K562 (cell line): Measurements from ENCODE around the gene CHURC1. TPM values are rescaled to one million over a fixed set of nuclear protein-coding genes. Genes with fewer than 3 reads are reported as not detected.
A peak's percentile ranks its signal among the peaks of the same experiment; 100 is the strongest.

Experiments used
- ATAC-seq: fragments of 200-7000 bp; cut with Tn5 transposase; 3 replicates; pipeline ENCODE4 v1.9.1; 2020; ENCODE audit warnings: moderate library complexity
- BruUV-seq: library from RNA; stranded (reverse); fragments of 400-500 nt; replicated peaks from 2 replicates; lab custom pipeline; 2021; lab: Mats Ljungman, UMichigan
- CTCF ChIA-PET: fragments of 300-600 bp; formaldehyde crosslinking; extraction: SDS; loops from one replicate; lab custom pipeline; 2021; ENCODE audit warnings: low intra/inter-chr PET ratio; lab: Yijun Ruan, JAX
- POLR2A ChIA-PET: fragments of 300-600, 350-650 bp; sonication (Branson Sonifier 250); formaldehyde crosslinking; extraction: SDS; loops from one replicate; lab custom pipeline; 2021; ENCODE audit warnings: antibody characterized with exemption, inconsistent platforms; lab: Yijun Ruan, JAX
- DNase-seq, 4 experiments: peaks; one replicate each; pipeline versions ENCODE4 v3.0.0 to v3.0.0-alpha.2; 2011 to 2018; ENCODE audit warnings: low spot score in 3 of 4, mixed read lengths in 3 of 4; ENCODE audit errors: extremely low read depth in 1 of 4
- FAIRE-seq: peaks from 2 replicates; lab custom pipeline; 2011; peaks lifted over from hg19 to GRCh38; lab: Jason Lieb, UNC
- H2AFZ ChIP-seq: 2 replicates; pipeline ENCODE4 v1.6.0; 2011; ENCODE audit warnings: low read depth, low read length, control low read depth, inconsistent platforms
- H3K27ac ChIP-seq: fragments of 200-600 bp; 3 replicates; pipeline ENCODE4 v1.8.0; 2011; ENCODE audit warnings: low read depth, mild to moderate bottlenecking, control low read depth, inconsistent platforms, low read length, moderate library complexity, mixed read lengths; ENCODE audit errors: extremely low read depth
- H3K27me3 ChIP-seq, 2 experiments: fragments of 300-600 bp in 1 of 2; 2 replicates in 1 of 2; 3 replicates in 1 of 2; pipeline versions ENCODE4 v1.6.0 to v1.8.0; 2011; ENCODE audit warnings: inconsistent platforms in 2 of 2, low read length in 2 of 2, mild to moderate bottlenecking in 1 of 2, mixed read lengths in 1 of 2, moderate library complexity in 1 of 2; ENCODE audit not compliant: control insufficient read depth in 2 of 2, insufficient read depth in 2 of 2
- H3K36me3 ChIP-seq: fragments of 300-600 bp; 3 replicates; pipeline ENCODE4 v1.8.0; 2011; ENCODE audit warnings: mild to moderate bottlenecking, low read length, inconsistent platforms; ENCODE audit not compliant: control insufficient read depth, insufficient read depth
- H3K4me1 ChIP-seq, 2 experiments: fragments of 200-600 bp in 1 of 2; replicated peaks in 1 of 2; 2 replicates in 1 of 2; 3 replicates in 1 of 2; pipeline versions ENCODE4 v1.5.1 to v1.8.0; 2011; ENCODE audit warnings: inconsistent platforms in 2 of 2, low read length in 2 of 2, mild to moderate bottlenecking in 1 of 2, mixed read lengths in 1 of 2, moderate library complexity in 1 of 2; ENCODE audit not compliant: control insufficient read depth in 2 of 2, insufficient read depth in 2 of 2
- H3K4me2 ChIP-seq: 2 replicates; pipeline ENCODE4 v1.6.1; 2011; ENCODE audit warnings: low read length, control low read depth, inconsistent platforms, mixed read lengths; ENCODE audit not compliant: insufficient read depth
- H3K4me3 ChIP-seq: fragments of 200-600 bp; sonication (generic), shearing (Covaris generic); 2 replicates; pipeline ENCODE4 v1.5.1; 2016; ENCODE audit warnings: control low read depth, inconsistent platforms
- H3K79me2 ChIP-seq: fragments of 200-600 bp; 3 replicates; pipeline ENCODE4 v1.8.0; 2011; ENCODE audit warnings: low read length, inconsistent platforms; ENCODE audit not compliant: control insufficient read depth, insufficient read depth
- H3K9ac ChIP-seq, 2 experiments: 2 replicates each; pipeline versions ENCODE4 v1.6.0 to v1.6.1; 2011; ENCODE audit warnings: low read depth in 2 of 2, low read length in 2 of 2, control low read depth in 1 of 2, inconsistent platforms in 1 of 2, mild to moderate bottlenecking in 1 of 2, mixed read lengths in 1 of 2; ENCODE audit not compliant: insufficient read depth in 1 of 2
- H3K9me1 ChIP-seq: one replicate; pipeline ENCODE4 v1.6.0; 2011; ENCODE audit warnings: inconsistent platforms, mild to moderate bottlenecking, low read length, moderate library complexity; ENCODE audit not compliant: control insufficient read depth, insufficient read depth
- H3K9me3 ChIP-seq: replicated peaks from 2 replicates; pipeline ENCODE4 v1.5.1; 2011; ENCODE audit warnings: low read depth, low read length, inconsistent platforms; ENCODE audit not compliant: control insufficient read depth, insufficient read depth
- H4K20me1 ChIP-seq: replicated peaks from 2 replicates; pipeline ENCODE4 v1.6.1; 2011; ENCODE audit warnings: low read length, inconsistent platforms, mixed read lengths; ENCODE audit not compliant: control insufficient read depth, insufficient read depth
- FOXP1 ChIP-seq: sonication (generic); formaldehyde crosslinking; IDR thresholded peaks from 2 replicates; pipeline ENCODE4 v1.8.0; 2022; ENCODE audit warnings: mild to moderate bottlenecking, missing genetic modification reagents
- HNRNPK ChIP-seq: fragments of 200-400 bp; formaldehyde crosslinking; IDR thresholded peaks from one replicate; pipeline ENCODE4 v1.6.1; 2018; ENCODE audit warnings: mild to moderate bottlenecking, low read depth, low read length; ENCODE audit not compliant: poor library complexity, severe bottlenecking
- IRF1 ChIP-seq: sonication (generic); formaldehyde crosslinking; IDR thresholded peaks from 2 replicates; pipeline ENCODE4 v1.8.0; 2022; ENCODE audit warnings: missing genetic modification reagents, mild to moderate bottlenecking, borderline replicate concordance
- MED1 ChIP-seq: sonication (generic); formaldehyde crosslinking; IDR thresholded peaks from 2 replicates; pipeline ENCODE4 v1.8.1; 2023; ENCODE audit warnings: missing genetic modification reagents, borderline replicate concordance
- MTA2 ChIP-seq: fragments of 450-650 bp; IDR thresholded peaks from 2 replicates; pipeline ENCODE4 v1.6.1; 2016; ENCODE audit warnings: low read depth
- NELFE ChIP-seq: IDR thresholded peaks from 2 replicates; pipeline ENCODE4 v1.6.1; 2011; ENCODE audit warnings: mild to moderate bottlenecking; ENCODE audit not compliant: insufficient read depth, insufficient read length
- PPARD ChIP-seq: fragments of 250-450 bp; sonication (Bioruptor Pico); IDR thresholded peaks from 2 replicates; pipeline ENCODE4 v1.8.0; 2022; ENCODE audit warnings: inconsistent platforms, mild to moderate bottlenecking, moderate library complexity
- PYGO2 ChIP-seq: fragments of 450-650 bp; IDR thresholded peaks from 2 replicates; pipeline ENCODE4 v1.6.1; 2016; ENCODE audit warnings: mild to moderate bottlenecking, missing genetic modification characterization, moderate library complexity, missing compliant biosample characterization
- RBM25 ChIP-seq: fragments of 200-400 bp; formaldehyde crosslinking; IDR thresholded peaks from 2 replicates; pipeline ENCODE4 v1.6.1; 2018; ENCODE audit warnings: low read length, low read depth, moderate library complexity; ENCODE audit not compliant: severe bottlenecking
- RBM39 ChIP-seq: fragments of 200-400 bp; formaldehyde crosslinking; optimal IDR thresholded peaks from 2 replicates; pipeline ENCODE3; 2018; ENCODE audit warnings: low read depth, low read length
- SNRNP70 ChIP-seq: fragments of 200-400 bp; formaldehyde crosslinking; optimal IDR thresholded peaks from 2 replicates; pipeline ENCODE3; 2017; ENCODE audit warnings: low read depth, low read length
- ZBTB43 ChIP-seq: sonication (generic); formaldehyde crosslinking; IDR thresholded peaks from 2 replicates; pipeline ENCODE4 v1.8.0; 2023; ENCODE audit warnings: mild to moderate bottlenecking, missing genetic modification reagents
- ZNF121 ChIP-seq: sonication (generic); formaldehyde crosslinking; conservative IDR thresholded peaks from 2 replicates; pipeline ENCODE4 v1.8.0; 2022; ENCODE audit warnings: missing genetic modification reagents
- ZNF165 ChIP-seq: fragments of 250-450 bp; sonication (Bioruptor Pico); IDR thresholded peaks from 2 replicates; pipeline ENCODE4 v1.4.0; 2020; ENCODE audit warnings: borderline replicate concordance
- ZNF384 ChIP-seq: IDR thresholded peaks from 2 replicates; pipeline ENCODE4 v1.6.1; 2012; ENCODE audit warnings: low read depth, low read length, improper control_type of control experiment
- ZNF445 ChIP-seq: fragments of 250-450 bp; sonication (Bioruptor Pico); IDR thresholded peaks from 2 replicates; pipeline ENCODE4 v1.4.0; 2020; ENCODE audit warnings: low read depth, mild to moderate bottlenecking, moderate library complexity
- ZNF780A ChIP-seq: fragments of 250-450 bp; sonication (Bioruptor Pico); IDR thresholded peaks from 2 replicates; pipeline ENCODE4 v1.5.0; 2021; ENCODE audit warnings: mild to moderate bottlenecking
- WGBS: fragments of 100-300 bp; shearing (Covaris generic); methylation state at CpG from one replicate; pipeline ENCODE4 v1.1.6; 2016; ENCODE audit warnings: low coverage, mixed read lengths; ENCODE audit not compliant: insufficient coverage; ENCODE audit errors: missing lambda C conversion rate; 5-methylcytosine and 5-hydroxymethylcytosine counted together
- in situ Hi-C: fragments of 300-500 bp; cut with MboI; formaldehyde crosslinking; loops from 4 replicates; pipeline ENCODE4 v1.15.0; 2018; ENCODE audit warnings: inconsistent platforms, mixed read lengths
- intact Hi-C: fragments of 100-400 bp; cut with micrococcal nuclease; formaldehyde crosslinking; loops from 2 replicates; pipeline ENCODE4 v1.14.2; 2022
- polyA plus RNA-seq, 8 experiments: library from polyadenylated mRNA; depleted of rRNA in 4 of 8; stranded (reverse) in 5 of 8; unstranded in 3 of 8; fragments of >200 nt; fragmentation: Nextera tagmentation in 2 of 8; fragmentation: Illumina TruSeq in 1 of 8; extraction: Ambion mirVana in 2 of 8; extraction: Trizol in 1 of 8; gene quantifications; 2 replicates each; pipeline versions ENCODE4 v1.2.1 to v1.2.3, GENCODE V29; 2011 to 2014; ENCODE audit warnings: inconsistent platforms in 1 of 8, missing spikeins in 1 of 8
- total RNA-seq, 7 experiments: library from RNA; depleted of rRNA in 6 of 7; stranded (reverse); fragments of >200 nt in 6 of 7; fragmentation: Illumina TruSeq in 2 of 7; extraction: Trizol in 2 of 7; gene quantifications; 2 replicates each; pipeline versions ENCODE4 v1.2.1 to v1.2.3, GENCODE V29; 2011 to 2021; ENCODE audit warnings: low replicate concordance in 1 of 7

Gene CHURC1
- total and polyA plus RNA-seq, 9 of the 15 experiments (the other 6 are each of a cell fraction or from before 2014, with no cell fraction given) = 27.3 to 239 (median 45.6) TPM

- Histone ChIP-seq H3K27me3 (no peaks in the 10 kb centered on the region), H3K4me1 (no peaks in the 10 kb centered on the region; a peak in 1 of 5 replicates), H3K9ac (no peak overlapping the region), H3K27ac (no peak overlapping the region), H3K36me3 (peaks cover 40% of the 10 kb centered on the region; the same call in 2 of the 3 replicates), H3K4me3 (no peak overlapping the region), H3K9me1 (no peaks in the 10 kb centered on the region), H3K79me2 (peaks cover 7% of the 10 kb centered on the region; the same call in 1 of the 3 replicates), H3K9me3 (no peaks in the 10 kb centered on the region), H2AFZ (no peak overlapping the region), H3K4me2 (no peak overlapping the region), H4K20me1 (no peaks in the 10 kb centered on the region)
- TF ChIP-seq ZBTB43 (CRISPR knock-in tag) (no peak), PYGO2 (tag) (no peak), MTA2 (no peak), NELFE (no peak), ZNF780A (CRISPR knock-in tag) (no peak), ZNF121 (CRISPR knock-in tag) (peak; percentile 46; the same call in 1 of the 2 replicates), ZNF445 (CRISPR knock-in tag) (no peak), FOXP1 (no peak), RBM25 (peak; percentile 61), HNRNPK (no peak), ZNF384 (no peak), PPARD (CRISPR knock-in tag) (no peak), IRF1 (no peak), MED1 (no peak), SNRNP70 (no peak), RBM39 (no peak), ZNF165 (CRISPR knock-in tag) (no peak)
- DNase-seq (no peak), FAIRE-seq (no peak), ATAC-seq (no peak)
- in situ Hi-C loops (no loop called here), intact Hi-C loops (no loop called here)
- CTCF ChIA-PET = no interaction called here
- POLR2A ChIA-PET = no interaction called here
- BruUV-seq = no TSS peak
- WGBS = 77% methylated on average over 3 of the region's 3 CpGs
These were observed 8.8 kb downstream of the CHURC1 start for GRCh38 chr14:64923015-64923414.
